GM06990 (cell line): ENCODE results near the gene PIH1D1.

ENCODE experiments used
- DNase-seq: peaks from one replicate; pipeline ENCODE4 v3.0.0-alpha.2; 2011; ENCODE audit not compliant: insufficient read length; ENCODE audit errors: extremely low read depth
- H3K27me3 ChIP-seq: replicated peaks from 2 replicates; pipeline ENCODE4 v1.6.0; 2011; ENCODE audit warnings: low read length; ENCODE audit not compliant: control insufficient read depth, insufficient read depth
- H3K36me3 ChIP-seq: 2 replicates; pipeline ENCODE4 v1.5.1; 2011; ENCODE audit warnings: low read length; ENCODE audit not compliant: control insufficient read depth, insufficient read depth
- H3K4me3 ChIP-seq: replicated peaks from 2 replicates; pipeline ENCODE4 v1.5.1; 2011; ENCODE audit warnings: low read depth, mild to moderate bottlenecking, control low read depth, low read length
- TF ChIP-seq, protein P1 (sequence below): IDR thresholded peaks from 2 replicates; pipeline ENCODE4 v1.5.1; 2011; ENCODE audit warnings: low read length, control low read depth, mild to moderate bottlenecking, inconsistent platforms; ENCODE audit not compliant: insufficient read depth, poor library complexity, severe bottlenecking

Gene PIH1D1

DNA sequence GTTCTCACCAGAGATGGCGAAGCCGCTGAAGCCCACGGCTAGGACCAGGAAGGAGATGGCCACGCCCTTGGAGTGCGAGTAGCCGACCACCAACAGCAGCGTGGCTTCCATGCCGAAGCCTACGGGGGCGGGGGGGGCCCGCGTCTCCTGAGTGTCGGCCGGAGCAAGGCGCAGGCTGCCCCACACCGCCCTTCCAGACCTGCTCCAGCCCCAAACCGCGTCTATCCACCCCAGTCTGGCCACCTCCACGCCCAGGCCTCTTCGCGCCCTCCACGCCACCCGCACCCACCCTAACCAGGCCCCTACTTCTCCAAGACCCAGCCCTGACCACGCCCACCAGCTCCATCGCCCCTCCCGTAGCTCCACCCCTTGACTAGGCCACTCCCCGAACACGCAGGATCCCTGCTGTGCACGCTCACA, 20.3 kb downstream of the PIH1D1 start:
- TF ChIP-seq, protein P1, sequence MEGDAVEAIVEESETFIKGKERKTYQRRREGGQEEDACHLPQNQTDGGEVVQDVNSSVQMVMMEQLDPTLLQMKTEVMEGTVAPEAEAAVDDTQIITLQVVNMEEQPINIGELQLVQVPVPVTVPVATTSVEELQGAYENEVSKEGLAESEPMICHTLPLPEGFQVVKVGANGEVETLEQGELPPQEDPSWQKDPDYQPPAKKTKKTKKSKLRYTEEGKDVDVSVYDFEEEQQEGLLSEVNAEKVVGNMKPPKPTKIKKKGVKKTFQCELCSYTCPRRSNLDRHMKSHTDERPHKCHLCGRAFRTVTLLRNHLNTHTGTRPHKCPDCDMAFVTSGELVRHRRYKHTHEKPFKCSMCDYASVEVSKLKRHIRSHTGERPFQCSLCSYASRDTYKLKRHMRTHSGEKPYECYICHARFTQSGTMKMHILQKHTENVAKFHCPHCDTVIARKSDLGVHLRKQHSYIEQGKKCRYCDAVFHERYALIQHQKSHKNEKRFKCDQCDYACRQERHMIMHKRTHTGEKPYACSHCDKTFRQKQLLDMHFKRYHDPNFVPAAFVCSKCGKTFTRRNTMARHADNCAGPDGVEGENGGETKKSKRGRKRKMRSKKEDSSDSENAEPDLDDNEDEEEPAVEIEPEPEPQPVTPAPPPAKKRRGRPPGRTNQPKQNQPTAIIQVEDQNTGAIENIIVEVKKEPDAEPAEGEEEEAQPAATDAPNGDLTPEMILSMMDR, result no peak
- H3K4me3 ChIP-seq, result no peak overlapping the region
- peaks cover 3% of the 10 kb centered on the region for H3K27me3 ChIP-seq
- DNase-seq, result no peak
- no peaks in the 10 kb centered on the region for H3K36me3 ChIP-seq

DNA sequence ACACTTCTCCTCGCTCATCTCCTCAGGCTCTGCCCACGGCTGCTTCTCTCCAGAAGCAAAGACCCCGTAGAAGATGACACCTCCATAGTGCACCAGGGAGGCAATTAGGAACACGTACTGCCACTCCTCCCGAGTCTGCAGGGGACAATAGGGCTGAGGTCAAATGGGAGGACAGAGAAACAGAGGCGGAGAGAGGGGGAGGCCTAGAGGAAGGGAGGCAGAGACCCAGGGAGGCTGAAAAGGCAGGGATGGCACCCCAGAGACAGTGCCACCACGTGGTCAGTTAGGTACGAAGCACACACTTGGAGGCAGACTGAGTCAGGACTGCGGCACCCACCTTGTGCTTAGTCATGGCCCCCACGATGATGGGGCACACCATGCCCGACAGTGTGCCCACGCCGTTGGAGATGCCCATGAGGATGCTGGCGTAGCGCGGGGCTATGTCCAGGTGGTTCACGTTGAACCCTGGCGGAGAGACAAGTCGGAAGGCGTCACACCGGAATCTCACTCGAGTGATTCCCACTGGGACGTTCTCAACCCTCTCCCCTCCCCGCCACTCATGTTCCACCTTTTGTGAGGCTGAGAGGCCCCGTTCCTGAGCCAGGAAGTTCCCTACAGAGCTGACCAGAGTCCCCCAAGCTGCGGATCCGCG, 20.8 kb downstream of the PIH1D1 start:
- Histone ChIP-seq H3K36me3 (no peaks in the 10 kb centered on the region), H3K4me3 (no peak overlapping the region), H3K27me3 (peaks cover 3% of the 10 kb centered on the region)
- no peak for DNase-seq
- TF ChIP-seq, protein P1, result peak; percentile 39

DNA sequence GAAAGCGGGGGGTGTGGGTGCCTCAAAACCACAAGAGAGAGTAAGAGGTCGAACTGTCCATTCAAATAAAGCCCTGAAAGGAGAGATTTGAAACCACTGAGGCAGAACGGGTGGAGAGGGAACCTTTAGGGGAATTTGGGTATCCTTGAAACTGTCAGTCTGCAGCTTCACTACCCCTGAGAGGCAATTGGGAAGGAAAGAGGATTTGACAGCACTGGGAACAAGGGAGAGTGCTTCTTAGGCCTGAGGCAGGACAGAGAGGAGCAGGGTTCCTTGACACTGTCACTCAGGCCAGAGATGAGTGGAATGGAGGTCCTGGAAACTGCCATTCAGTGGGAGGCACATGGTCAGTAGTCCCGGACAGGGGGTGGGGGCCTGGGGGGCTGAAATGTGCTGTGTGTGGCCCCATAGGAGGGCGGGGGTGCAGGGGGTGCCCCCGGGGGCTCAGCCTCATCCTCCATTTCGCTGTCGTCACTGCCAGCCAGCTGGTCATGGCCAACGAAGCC, 21.4 kb downstream of the PIH1D1 start:
- no peaks in the 10 kb centered on the region for H3K36me3 ChIP-seq
- H3K27me3 ChIP-seq, result peaks cover 3% of the 10 kb centered on the region
- DNase-seq, result no peak
- H3K4me3 ChIP-seq, result no peak overlapping the region
- TF ChIP-seq, protein P1, result no peak

DNA sequence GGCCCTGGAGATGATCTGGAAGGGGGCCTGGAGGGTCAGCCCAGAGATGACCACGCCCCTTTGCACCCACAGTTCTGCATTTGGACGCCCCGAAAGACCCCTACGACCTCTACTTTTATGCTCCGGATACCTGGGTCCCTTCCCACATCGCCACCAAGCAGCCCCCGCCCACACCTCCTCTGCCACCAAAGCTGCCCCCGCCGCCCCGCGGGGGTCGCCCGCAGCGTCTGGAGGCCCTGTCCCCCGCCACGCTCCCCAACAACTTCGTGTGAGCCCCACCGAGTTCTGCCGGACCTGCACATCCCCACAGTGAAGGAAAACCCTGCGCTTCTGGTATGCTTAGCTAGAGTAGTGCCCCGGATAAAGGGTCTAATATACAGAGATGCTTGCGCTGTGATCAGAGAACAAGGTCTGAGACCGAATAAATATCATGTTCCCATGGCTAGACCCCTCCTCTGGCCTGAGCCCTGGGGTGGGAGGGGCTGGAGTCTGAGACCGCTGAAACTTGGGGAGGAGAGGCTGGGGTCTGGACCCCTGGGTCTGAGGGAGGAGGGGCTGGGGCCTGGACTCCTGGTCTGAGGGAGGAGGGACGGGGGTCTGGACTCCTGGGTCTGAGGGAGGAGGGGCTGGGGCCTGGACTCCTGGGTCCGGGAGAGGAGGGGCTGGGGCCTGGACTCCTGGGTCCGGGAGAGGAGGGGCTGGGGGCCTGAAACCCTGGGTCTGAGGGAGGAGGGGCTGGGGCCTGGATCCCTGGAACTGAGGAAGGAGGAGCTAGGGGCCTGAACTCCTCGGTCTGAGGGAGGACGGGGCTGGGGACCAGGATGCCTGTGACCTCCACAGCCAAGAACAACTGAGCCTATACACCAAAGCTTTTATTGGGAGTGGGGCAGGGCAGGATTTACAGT, 22.8 kb downstream of the PIH1D1 start:
- Histone ChIP-seq H3K4me3 (no peak overlapping the region), H3K27me3 (peaks cover 4% of the 10 kb centered on the region), H3K36me3 (no peaks in the 10 kb centered on the region)
- no peak for DNase-seq
- TF ChIP-seq, protein P1, result no peak

DNA sequence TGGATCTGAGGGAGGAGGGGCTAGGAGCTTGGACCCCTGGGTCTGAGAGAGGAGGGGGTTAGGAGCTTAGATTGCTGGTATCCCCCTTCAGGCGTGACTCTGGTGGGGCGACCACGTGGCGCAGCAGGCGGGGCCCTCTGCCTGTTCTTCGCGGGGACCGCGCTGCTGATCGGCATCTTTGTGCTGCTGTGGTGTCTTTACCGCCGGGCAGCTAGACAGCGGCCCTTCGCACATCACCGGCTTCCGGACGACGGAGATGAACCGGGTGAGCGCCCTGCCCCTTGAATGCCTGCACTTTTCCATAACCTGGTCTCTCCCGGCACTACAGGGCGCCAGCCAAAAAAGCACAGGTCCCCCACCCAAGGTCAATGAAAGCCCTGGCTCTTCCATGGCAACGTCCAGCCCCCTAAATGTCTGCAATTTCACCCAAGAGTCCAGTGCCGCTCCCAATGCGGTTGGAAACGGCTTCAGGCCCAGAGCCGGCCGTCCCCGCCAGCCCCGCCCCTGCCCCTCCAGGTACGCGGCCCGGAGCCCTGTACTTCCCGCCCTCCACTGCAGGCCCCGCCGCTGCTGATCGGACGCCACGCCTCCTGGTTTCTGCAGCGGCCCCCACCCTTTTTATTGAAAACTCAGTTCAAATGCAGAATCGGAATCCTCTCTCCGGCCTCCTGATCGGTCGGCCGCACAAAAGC, 23.6 kb downstream of the PIH1D1 start:
- TF ChIP-seq, protein P1, result no peak
- DNase-seq, result no peak
- Histone ChIP-seq H3K36me3 (no peaks in the 10 kb centered on the region), H3K27me3 (peaks cover 4% of the 10 kb centered on the region), H3K4me3 (no peak overlapping the region)
